HG02763 (cell line): Measurements from ENCODE around the gene CCNK.

ENCODE experiments used
- ATAC-seq: cut with Tn5 transposase; IDR thresholded peaks from one replicate; pipeline ENCODE4 v1.9.1; 2021; ENCODE audit warnings: mild to moderate bottlenecking, moderate library complexity; ENCODE audit not compliant: unreplicated experiment

The CCNK gene

DNA sequence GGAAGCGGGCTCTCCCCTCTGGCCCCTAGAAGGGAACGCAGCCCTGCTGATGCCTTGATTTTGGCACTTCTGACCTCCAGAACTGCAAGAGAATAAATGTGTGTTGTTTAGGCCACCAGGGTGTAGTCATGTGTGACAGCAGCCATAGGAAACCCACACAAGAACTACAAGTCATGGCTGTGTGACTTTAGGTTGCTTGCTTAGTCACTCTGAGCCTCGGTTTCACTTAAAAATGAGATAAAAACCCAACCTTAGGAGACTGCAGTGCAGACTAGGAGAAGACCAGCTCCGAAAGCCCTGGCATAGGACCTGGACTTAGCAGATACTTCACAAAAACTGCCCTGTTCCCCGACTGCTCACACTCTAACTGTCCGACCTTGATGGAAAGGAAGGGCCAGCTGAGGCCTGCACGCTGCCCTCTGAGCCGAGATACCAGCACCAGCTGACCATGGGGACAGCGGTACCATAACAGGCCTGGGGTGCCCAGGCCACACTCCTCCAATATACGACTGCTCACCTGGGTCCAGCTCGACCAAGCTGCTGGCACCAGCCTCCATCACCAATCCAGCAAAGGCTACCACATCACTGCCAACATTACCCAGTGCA, 69.3 kb downstream of the CCNK start:
- ATAC-seq: no peak

DNA sequence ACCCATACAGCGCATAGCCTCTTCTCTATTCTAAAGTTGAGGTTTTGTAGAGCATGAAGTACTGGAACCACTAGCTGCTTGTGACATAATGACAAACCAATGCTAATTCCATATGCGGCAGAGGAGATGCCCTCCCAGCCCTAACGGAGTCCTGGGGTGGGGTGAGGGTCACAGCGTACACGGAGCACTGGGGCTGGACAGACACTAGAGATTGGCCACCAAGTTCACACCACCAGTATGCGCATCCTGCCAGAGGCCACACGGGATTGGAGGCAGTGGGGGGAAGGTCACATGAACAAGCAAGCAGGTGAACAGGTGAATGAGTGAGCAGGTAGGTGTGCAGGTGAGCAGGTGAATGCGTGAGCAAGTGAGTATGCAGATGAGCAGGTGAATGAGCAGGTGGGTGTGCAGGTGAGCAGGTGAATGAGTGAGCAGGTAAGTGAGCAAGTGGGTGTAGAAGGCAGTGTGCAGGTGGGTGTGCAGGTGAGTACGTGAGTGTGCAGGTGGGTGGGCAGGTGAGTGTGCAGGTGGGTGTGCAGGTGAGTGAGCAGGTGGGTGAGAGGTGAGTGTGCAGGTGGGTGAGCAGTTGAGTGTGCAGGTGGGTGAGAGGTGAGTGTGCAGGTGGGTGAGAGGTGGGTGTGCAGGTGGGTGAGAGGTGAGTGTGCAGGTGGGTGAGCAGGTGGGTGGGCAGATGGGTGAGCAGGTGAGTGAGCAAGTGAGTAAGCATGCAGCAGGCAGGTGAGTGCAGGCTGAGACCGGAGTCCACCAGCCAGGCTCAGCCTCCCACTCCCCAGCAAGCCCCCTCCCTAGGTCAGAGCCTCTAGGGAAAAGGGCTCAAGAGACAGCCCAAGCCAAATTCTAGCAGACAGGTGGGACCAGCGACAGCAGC, 70.1 kb downstream of the CCNK start:
- ATAC-seq: no peak

DNA sequence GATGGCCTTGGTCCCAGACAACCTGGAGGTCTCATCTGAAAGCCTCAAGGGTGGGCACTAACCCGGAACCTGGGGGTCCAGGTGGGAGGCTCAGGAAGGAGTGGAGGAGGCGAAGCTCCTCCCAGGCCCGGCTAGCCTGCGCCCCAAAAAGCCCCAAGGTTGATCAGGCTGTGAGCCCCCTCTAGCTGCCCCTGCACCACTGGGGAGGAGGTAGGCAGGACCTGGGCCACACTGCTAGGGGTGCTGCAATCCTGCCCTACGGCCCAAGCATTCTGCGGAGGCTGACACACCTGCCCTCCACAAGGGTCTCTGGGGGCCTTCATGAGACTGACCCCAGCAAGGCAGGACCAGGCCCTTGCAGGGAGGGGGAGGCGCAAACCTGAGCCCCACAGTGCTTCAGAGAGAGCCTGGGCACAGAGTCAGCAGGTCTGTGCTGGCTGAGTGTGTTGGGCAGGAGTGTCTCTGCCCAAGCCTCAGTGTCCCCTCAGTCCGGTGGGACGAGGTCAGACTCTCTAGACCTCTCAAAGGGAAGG, 70.9 kb downstream of the CCNK start:
- no peak for ATAC-seq

DNA sequence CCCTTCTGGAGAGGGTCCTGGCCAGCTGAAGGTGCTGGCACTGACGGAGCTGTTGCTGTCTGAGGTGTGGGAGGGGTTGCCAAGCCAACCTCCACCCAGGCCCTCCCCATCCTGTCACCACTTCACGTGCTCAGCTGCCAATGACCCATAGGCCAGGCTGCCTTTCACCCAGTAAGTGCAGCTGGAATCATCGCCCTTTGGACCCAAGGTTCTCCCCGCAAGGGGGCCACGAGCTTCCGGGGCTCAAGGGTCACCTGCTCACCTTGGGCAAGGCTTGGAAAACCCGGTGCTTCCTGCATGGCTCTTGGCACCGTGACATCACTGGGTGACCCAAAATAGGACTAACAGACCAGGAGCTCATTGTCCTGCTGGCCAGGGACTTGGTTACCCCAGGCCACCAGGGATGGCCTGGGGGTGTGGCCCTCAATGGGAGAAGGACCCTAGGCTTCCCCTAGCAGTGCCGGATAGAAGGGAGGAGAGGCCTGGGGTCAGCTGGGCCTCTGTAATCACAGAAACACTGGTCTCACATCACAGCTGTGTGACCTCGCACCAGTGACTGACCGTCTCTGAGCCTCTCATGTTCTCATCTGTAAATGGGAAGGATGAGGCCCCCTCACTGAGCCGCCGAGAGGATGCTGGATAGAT, 71.5 kb downstream of the CCNK start:
- ATAC-seq: no peak

DNA sequence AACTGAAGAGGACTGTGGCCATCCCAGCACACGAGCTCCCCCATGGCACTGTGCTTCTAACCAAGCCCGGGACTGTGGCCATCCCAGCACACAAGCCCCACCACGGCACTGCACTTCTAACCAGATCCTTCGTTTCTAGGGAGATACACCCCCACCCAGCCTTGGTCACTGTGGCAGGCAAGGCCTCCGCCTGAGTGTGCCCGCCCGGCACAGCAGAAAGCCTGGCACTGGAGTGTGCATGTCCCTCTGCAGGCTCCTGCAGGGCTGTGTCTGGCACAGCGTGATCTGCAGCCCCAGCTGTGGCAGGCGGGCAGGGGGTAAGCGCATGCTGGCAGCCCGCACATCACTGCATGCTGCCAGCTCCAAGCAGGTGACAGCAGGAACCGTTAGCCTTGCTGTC, 73.0 kb downstream of the CCNK start:
- no peak for ATAC-seq

DNA sequence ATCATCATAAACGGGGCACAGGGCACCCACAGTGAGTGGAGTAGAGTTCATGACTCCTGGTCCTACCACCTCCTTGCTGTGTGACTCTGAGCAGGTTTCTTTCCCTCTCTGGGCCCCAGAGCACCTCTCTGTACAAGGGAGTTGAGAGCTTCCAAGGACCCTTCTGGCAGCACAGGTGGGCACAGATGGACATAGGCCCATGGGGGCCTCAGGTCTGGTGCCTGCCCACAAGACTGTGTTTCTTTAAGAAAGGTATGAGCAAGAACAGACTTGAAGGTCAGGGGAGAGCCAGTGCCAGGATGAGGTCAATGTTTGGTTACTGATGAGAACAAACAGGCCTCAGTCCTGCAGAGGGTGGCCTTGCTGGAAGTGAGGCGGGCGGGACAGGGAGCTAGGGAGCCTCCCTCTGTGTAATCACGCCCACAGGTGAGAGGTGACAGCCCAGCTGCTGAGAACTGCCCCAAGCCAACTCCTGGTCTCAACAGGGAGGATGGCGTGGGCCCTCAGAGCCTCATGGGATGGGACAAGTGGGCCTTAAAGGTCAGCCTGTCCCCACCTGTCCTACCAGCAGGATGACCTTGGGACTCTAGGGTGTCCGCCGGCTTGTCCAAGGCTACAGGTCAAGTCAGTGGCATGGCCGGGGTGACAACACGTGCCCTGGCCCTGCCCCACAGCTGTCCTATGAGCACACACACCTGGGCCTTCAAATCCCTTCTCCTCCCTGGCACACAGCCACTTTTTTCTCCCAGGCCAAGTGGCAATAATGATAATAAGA, 73.7 kb downstream of the CCNK start:
- ATAC-seq: no peak

DNA sequence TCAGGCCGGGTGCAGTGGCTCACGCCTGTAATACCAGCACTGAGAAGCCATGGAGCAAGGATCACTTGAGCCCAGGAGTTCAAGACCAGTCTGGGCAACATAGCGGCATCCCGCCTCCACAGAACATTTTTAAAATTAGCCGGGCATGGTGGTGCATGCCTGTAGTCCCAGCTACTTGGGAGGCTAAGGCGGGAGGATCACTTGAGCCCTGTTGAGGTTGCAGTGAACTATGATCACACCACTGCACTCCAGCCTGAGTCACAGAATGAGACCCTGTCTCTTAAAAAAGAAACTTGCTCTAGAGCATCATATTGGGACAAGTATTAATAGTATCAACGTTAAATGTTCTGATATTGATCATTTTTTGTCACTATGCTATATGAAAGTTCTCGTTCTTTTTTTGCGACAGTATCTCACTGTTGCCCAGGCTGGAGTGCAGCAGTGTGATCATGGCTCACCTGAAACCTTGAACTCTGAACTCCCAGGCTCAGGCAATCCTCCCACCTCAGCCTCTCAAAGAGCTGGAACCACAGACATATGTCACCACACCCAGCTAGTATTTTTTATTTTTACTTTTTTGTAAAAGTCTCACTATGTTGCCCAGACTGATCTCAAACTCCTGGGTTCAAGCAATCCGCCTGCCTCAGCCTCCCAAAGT, 75.1 kb downstream of the CCNK start:
- ATAC-seq: no peak

DNA sequence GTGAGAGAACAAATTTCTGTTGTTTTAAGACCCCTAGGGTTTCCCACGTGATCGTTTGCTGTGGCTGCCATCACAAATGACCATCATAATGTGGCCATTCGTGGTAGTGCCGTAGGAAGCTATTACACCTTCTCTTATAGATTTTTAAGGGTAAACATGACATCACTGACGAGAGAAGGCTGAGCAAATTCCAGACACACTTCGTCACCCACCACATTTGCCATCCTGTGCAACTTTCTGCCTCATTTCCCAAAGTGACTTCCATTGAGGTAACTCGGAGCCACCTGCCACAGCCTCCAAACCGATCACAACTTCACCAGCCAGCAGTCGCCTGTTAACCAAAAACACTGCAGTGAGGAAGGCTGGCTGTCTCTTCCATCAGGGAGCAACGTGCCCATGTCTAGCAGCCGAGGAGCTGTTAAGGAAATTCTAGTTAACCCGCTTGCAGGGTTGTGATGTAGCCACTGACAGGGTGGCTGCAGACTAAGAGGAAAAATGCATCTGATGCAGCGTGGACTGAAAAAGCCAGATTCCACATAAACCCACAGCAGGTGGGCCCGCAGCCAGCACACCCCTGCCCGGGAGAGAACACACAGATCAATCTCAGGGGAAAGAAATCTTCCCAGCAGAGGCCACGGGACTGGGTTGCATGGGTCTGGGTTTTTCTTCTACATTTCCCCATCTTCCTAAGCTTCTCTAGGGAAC, 78.2 kb downstream of the CCNK start:
- ATAC-seq: no peak

DNA sequence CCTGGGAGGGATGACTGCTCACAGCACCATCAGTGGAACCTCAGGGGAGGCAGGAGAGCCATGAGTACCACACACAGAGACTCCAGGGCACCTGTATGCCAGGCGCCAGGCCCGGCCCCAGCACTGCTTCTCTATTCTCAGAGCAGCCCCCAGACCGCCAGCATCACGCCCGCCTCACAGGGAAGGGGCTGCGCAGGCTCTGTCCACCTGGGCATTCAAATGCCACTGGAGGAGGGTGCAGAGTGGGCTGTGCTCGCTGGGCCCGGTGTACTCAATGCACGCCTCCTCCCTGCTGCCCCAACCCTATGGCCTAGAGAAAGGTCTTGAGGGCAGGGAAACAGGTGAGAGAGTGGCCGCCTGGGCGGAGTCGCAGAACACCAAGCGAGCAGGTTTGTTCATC, 79.2 kb downstream of the CCNK start:
- ATAC-seq: no peak

DNA sequence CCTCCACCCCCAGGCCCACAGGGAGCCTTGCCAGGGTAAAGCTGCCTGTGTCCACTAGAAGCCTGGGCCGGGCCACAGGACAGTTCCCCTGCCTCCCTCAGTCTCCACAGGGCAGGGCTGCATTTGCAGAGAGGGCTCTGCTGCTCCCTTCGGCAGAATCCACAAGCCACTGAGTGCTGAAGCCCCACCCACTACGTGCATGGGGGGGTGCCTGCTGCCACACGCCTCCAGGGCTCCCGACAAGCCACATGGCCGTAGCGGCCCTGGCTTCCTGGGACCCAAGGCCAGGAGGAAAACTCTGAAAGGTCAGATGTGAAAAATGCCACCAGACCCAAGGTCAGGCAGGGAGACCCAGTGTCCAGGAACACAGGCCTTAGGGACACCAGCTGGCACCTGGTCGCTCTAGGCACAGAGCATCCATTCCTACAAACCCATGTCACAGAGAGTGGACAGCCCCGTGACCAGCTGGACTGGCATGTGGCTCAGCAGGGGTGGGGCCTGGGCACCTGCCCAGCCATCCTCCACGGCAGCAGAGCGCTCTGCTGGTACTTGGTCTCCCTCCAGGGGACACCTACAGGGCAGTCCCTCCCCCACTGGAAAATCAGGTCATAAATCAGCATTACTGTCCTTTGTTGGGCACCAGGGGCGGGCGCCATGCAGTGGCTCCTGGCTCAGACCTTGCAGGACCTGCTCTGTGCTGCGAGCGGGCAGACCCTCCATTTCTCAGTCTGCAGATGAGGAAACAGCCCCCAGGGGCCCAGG, 79.9 kb downstream of the CCNK start:
- no peak for ATAC-seq

DNA sequence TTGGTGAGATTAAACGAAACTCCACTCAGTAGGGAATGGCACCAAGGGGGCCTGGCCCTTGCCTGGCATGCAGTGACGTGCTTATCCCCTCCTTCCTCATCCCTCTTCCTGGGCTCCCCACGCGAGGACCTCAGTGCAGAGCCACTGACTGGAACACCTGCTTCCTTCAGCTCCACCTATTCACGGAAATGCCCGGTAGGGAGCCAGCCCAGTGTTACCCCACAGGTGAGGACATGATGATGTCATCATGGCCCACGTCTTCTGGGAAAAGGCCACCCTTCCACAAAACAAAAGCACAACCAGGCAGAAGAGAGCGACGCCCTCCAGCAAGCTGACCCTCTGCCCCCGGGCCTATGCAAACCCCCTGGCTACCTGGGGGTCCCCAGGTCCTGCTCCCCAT, 80.7 kb downstream of the CCNK start:
- no peak for ATAC-seq
